Ramos (cell line): ENCODE data around the gene DNAH17.
"Not testable (repeated sequence)": the region's sequence is repeated elsewhere in the genome, so short reads cannot be mapped to it uniquely, and the experiment has no call there.

ENCODE experiments used
- in situ Hi-C: fragments of 300-500 bp; cut with MboI; formaldehyde crosslinking; loops from one replicate; pipeline ENCODE4 v1.14.3; 2022; ENCODE audit warnings: low sequenced_read_pairs; ENCODE audit not compliant: unreplicated experiment

DNAH17 gene

DNA sequence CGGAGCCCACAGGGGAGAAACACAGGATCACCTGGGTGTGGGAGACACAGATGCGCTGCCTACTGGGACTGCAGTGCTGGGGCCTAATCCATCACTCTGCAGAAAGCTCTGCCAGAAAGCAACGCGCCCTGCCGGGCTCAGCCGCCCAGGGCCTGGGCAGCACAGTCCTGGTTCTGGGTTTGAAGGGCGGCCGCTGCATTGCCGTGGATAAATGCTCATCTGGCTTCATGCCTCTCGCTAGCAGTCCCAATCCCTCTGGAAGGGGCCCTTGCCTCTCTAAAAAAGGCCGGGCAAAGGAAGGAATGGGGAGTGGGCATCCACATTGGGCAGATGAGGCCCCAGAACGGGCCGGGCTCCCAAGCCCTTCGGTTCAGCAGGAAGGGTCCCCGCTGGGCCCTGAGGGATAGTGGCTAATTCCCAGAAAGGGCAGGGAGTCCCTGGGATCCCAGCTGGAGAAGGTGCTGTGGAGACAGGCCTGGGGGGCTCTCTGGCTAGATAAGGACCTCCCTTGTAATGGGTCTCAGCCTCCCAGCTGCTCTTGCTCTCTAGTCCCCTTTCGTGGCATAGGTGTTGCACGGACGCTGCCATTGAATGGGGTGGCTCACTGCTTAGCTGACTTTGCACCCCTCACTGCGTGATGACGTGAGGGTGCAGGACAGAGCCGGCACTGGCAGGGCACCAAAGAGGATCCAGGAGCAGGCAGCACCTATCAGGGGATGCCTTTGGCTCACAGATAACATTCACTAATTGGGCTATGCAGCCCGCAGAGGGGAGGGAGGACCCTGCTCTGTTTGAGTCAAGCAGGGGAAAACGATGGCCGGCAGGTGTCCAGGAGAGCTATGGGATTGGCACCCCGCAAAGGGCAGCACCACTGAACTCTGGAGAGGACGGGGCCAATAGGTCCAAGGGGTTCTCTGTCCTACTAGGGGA lies 110.1 kb downstream of the DNAH17 start:
- in situ Hi-C loops = no loop called here

DNA sequence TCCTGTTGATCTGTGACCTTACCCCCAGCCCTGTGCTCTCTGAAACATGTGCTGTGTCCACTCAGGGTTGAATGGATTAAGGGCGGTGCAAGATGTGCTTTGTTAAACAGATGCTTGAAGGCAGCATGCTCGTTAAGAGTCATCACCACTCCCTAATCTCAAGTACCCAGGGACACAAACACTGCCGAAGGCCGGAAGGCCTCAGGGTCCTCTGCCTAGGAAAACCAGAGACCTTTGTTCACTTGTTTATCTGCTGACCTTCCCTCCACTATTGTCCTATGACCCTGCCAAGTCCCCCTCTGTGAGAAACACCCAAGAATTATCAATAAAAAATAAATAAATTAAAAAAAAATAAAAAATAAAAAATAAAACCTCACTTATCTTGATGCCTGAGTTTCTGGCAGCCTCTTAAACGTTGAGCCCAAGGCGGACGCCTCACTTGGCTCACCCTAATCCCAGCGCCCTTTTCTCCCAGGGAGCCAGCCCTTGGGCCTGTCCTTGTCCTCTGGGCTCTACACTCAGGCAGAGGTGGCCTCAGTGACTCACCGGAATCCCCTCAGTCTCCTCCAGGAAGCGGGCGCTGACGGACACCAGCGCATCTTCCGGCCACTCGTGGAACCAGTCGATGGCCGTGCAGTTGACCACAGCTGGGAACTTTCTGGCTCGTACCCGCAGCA lies 110.9 kb downstream of the DNAH17 start:
- in situ Hi-C loops = not testable (repeated sequence)

DNA sequence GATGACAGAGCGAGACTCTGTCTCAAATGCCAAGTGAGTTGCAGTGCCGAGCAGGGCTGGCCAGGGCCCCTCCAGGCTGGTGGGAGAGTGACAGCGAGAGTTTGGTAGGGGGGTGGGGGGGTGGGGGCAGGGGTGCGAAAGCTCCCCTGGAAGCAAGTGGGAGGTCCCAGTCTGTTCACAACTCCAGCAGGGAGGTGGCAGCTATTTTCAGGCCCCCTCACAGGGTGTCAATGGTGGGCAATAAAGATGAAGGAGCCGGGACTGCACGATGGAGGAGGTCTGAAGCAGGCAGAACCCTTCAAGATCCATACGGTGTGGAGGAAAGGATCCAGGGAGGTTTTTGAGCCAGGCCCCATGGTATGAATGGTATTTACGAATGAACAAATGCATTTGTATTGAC lies 115.0 kb downstream of the DNAH17 start:
- in situ Hi-C loops = no loop called here

DNA sequence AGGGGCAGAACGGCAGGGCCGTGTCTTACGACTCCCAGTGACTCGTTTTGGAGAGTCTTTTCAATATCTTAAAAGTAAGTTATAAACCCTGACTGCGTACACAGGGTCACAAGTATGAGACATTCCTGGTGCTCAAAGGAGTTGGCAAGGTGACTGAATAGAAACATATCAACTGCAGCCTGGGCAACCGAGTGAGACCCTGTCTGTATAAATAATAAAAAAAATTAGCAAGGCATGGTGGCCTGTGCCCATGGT lies 115.5 kb downstream of the DNAH17 start:
- in situ Hi-C loops = no loop called here

DNA sequence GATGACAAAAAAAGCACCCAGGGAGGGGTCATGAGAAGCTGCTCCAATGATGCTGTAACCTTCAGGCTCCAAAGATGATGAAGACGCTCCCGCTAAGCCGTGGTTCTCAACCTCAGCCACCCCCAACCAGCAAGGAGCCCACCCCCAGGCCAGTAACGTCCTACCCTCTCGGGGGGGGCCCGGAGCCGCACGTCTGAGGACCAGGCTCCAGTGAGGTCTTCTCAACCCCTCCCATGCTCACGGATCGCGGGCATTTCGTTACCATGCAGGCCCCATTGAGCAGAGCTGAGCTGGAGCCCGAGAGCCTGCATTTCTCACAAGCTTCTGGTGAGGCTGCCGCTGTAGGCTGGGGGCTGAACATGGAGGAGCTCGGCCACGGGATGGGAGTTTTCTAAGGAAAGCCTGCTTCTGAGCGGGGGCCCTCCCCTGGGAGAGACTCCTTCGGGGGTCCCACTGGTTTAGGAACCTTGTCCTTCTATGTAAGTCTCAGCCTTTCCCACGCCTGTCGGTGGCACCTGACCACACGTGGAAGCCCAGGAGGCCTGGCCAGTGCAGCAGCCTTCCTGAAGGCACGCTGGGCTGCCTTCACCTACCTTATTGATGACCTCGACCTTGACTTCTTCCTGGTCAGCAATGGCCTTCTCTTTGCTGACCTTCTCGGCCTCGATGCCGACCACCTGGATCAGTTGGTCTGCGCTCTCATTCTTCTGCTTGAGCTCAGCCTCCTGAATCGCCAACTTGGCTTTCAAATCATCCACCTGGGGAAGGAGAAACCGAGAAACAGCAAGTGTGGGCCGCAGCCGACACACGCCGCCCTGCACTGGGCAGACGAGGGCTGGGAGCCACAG lies 116.0 kb downstream of the DNAH17 start:
- in situ Hi-C loops = no loop called here

DNA sequence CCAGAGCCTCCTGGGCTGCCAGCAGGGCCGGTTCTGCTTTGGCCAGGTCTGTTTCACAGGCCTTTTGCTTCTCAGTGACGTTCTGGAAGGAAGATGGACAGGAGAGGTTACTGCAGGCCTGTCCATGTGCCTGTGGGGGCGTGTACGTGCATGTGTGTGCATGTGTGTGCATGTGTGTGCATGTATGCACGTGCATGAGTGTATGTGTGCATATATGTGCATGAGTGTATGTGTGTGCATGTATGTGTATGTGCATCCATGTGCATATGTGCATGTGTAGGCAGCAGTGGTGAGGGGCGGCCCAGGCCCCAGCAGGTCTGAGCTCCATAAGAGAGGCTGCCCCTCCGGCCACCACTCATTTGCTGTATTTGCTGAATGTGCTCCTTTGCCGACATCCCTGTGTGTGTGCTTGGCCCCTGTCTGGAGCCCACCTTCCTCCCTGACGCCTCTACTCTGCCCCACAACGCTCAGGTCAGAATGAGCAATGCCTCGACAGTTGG lies 117.0 kb downstream of the DNAH17 start:
- in situ Hi-C loops = no loop called here

DNA sequence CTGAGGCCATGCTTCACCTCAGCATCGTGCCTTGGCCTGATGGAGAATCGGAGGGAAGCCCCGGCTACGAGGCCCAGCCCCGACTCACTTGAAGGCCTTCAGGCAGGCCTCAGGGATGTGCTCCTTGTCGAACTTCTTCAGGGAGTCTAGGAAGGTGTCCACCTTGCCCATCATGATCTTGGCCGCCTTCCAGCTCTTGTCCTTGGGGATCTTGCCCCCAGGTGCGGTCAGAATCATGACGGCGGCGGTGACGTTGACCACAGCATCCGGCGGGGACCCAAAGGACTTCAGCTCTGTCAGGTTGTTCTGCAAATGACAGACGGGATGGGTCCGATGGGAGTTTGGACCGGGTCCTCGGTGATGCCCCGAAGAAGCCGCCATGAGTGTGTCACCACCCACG lies 117.5 kb downstream of the DNAH17 start:
- in situ Hi-C loops = no loop called here

DNA sequence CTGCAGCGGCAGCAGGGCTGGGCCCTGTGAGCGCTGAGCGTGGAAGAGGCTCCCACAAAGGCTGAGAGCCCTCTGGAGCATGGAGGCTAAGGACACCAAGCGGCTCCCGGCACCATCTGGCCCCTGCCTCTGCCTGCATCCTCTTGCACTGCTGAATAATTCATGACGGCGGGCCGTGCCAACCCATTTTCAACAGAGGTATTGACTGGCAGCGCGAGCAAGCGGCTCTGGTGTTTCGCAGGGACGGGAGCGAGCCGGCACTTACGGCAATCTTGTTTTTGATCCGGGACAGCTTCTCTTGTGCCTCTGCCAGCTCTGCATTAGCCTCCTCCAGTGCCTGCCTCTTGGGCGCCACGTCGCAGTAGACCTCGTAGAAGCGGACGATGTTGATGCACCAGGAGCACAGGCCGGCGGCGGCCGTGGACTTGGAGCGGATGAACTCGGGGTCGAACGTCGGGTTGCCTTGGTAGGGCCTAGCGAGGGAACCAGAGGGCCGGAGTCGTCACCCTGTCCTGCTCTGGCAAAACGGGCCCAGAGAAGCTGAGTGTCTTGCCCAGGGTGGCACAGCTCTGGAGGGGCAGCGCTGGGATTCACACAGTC lies 118.4 kb downstream of the DNAH17 start:
- in situ Hi-C loops = no loop called here

DNA sequence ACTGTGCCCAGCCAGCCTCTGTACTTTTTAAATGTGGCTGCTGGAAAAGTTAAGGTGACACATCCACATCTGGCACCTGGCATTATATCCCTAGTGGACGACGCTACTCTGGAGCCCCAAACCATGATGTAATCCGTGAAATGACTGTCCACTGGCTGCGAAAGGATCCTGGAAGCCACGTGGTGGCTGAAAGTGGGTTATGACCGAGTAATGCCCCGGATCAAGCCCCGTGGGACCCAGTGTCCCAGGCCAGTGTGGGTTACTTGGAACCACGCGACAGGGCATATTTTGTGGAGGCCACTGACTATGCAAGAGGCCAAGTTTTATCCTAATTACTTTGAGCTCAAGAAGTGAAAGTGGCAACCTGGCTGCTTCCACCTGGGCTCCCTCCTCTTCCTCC lies 119.1 kb downstream of the DNAH17 start:
- in situ Hi-C loops = no loop called here

DNA sequence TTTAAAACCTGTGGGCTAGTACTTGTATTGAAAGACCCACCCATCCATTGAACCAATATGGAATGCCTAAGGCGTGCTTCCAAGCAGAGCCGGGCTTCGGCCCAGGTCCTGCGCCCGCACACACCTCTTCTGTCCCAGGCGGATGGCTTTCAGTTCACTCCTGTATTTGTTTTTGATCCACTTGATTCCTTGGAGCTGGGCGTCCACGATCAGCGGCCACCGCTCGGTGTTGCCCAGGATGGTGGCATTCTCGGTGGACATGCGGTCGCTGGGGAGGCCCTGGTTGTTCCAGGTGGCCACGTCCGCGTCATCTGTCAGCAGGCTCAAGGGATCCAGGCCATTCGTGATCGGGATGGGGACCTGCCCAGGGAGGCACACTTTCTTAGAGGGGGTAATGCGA lies 122.8 kb downstream of the DNAH17 start:
- in situ Hi-C loops = no loop called here

DNA sequence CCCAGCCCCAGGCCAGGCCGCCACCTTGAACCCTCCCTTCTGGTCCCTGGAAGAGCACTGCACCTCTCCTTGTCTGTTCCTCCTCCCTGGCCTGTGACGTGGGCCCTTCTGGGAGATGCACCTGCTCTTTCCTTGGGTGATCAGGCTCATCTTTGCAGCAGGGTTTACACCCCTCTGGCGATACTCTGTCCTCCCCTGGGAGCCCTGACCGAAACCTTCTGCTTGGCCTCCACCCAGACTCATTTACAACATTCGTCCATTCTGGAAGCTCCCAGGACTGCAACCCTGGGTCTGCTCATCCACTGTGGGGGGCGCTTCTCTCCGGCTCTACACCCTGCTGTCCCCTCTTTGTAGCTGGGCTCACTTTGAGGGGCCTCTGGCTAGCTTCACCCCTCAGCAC lies 125.4 kb downstream of the DNAH17 start:
- in situ Hi-C loops = no loop called here

DNA sequence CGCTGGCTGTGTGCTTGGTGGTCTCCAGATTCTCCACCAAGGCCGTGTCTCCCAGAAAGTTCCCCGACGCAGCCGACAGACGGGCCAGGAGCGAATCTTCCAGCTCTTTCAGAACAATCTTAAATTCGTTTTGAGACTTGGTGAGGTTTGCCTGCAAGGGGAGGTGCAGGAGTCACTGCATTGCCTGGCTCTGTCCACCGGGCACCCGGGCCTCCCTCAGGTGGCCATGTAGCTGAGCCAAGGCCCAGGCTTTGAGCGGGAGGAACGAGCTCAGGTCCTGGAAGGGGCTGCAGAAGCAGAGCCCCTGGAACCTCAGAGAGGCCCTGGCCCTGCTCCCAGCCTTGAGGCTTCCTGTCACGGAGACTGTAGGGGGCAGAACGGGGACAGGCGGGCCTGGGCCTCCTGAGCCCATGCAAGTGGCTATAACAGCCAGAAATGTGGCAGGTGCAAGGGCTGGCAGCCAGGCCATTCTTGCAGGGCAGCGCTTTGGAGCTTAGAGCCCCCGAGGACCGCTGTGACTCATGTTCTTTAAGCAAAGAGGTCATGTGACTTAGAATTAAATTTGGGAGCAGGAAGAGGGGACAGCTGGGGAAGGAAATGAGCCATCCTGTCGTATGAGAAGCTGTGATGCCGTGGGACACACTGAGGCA lies 126.4 kb downstream of the DNAH17 start:
- in situ Hi-C loops = no loop called here

DNA sequence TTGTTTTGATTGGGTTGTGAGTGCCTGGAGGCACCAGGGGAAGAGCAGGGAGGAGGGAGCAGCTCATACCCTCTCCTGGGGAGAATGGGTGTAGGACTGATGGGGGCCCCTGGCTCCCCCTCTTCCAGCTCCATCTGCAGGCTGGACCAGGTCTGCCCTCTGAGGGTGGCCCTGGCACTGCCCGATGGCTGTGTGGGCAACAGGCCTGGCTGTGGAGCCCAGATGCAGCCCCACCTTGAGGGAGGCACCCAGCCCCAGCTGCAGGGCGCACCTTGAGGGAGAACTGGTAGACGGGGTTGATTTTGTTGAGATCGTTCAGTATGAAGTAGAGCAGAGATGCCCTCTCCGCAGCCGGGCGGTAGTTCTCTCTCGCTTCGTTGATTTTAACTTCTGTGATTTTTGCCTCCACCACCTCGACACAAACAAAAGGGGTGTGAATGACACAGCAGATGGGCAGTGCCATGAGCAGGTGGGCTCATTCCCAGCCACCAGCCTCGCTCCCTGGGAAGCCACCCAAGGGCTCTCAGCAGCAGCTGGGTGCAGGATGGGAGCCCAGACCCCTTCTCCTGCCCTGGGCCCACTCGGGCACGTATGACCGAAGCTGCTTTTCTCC lies 127.1 kb downstream of the DNAH17 start:
- in situ Hi-C loops = no loop called here

DNA sequence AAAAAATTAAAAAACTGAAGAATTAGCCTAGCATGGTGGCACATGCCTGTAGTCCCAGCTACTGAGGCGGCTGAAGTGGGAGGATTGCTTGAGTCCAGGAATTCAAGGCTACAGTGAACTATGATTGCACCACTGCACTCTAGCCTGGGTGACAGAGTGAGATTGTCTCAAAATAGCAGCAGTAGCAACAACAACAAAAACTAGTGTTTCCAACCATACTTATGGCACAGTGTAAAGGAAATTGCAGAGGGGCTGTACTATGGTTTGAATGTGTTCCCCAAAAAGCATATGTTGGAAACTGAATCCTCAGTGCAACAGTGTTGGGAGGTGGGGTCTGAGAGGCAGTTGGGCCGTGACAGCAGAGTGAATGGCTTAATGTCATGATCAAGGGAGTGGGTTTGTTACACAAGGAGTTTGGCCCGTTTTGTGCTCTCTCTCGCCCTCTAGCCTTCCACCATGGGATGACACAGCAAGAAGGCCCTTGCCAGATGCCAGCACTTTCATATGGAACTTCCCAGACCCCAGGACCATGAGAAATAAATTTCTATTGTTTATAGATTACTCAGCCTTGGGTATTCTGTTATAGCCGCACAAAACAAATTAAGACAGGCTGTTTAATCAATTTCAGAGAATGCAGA lies 128.7 kb downstream of the DNAH17 start:
- in situ Hi-C loops = no loop called here

DNA sequence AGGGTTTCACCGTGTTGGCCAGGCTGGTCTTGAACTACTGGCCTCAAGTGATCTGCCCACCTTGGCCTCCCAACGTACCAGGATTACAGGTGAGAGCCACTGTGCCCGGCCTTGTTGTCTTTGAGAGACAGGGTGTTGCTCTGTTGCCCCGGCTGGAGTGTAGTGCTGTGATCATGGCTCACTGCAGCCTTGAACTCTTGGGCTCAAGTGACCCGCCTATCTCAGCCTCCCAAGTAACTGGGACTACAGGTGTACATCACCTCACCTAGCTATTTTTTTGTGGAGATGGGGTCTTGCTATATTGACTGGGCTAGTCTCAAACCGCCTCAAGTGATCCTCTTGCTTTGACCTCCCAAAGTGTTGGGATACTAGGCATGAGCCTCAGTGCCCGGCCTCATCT lies 130.4 kb downstream of the DNAH17 start:
- in situ Hi-C loops = no loop called here

DNA sequence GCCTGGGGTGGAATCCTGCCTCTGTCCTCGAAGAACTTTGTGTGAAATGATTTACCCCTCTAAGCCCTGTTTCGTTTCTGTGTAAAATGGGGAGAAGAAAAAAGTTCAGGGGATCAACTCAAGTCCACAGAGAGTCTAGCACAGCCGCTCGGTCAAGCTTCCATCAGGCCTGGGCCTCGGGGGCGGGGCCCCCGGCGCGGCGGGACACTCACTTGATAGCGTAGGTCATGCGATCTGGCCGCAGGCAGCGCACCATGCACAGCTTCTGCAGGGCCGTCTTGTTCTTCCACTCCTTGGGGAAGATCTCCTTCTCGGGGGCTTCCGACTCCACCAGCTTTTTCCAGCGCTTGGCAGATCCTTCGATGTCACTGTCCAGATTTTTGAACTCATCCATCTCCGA lies 132.8 kb downstream of the DNAH17 start:
- in situ Hi-C loops = no loop called here

DNA sequence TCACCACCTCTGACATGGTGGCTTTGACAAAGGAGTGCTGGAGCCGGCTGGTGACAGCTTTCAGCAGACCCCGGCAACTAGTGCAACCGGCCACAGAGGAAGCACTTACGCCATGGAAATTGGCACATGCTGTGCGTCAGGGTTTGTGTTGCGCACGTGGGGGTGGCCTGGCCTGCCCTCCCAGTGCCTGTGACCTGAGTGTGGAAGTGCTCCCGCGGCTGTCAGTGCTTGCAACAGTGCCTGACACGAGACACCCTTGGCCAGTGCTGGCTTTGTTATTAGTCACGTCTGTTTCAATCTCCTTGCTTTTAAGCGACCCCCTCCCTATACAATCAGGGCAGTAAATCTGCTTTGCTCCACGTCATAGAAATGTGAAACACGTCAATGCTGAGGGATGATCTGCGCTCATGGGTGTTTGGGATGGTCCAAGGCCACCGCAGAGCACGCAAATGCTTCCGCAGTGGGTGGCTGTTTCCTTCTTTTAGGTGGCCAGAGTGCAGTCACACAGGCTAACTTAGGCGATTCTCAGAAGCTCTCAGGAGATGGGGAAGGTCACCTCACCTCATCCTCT lies 134.5 kb downstream of the DNAH17 start:
- in situ Hi-C loops = no loop called here

DNA sequence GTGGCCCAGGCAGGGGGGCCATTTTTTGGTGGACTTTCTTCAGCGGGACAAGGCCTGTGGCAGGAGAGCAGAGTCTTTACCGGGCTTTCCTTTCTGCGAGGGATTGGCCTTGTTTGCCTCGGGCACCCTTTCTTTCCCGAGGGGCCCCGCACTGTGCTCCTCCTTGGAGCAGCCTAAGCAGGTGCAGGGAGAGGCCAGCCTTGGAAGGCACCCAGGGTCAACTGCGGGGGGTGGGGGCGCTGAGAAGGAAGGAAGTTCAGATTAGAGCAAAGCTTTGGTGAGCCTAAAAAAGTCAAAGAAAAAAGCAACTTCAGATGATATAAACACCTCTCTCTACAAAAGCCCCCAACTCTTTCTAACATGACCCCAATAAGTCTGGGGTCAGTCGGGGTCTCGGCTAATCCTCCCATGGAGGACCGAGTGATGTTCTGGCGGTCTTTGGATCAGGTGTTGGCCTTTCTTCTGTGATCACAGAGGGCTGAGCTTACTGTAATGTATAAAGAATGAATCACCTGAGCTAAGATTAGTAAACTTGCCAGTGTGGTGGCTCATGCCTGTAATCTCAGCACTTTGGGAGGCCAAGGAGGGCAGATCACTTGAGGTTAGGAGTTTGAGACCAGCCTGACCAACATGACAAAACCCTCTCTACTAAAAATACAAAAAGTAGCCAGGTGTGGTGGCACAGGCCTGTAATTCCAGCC lies 135.8 kb downstream of the DNAH17 start:
- in situ Hi-C loops = no loop called here
